Cardiac muscle cell (in vitro differentiated cells and primary cell): Measurements from ENCODE around the gene CSTPP1. TPM values are rescaled to one million over a fixed set of nuclear protein-coding genes. Genes with fewer than 3 reads are reported as not detected.

Experiments used
- DNase-seq, 2 donors: peaks; one replicate each; pipeline versions ENCODE4 v3.0.0 to v3.0.0-alpha.2; 2010 to 2017; ENCODE audit warnings: low read depth in 1 of 2, low spot score in 1 of 2
- H3K27ac ChIP-seq: fragments of 200-600 bp; sonication (generic); 2 replicates; pipeline ENCODE4 v1.5.1; 2016
- H3K27me3 ChIP-seq: fragments of 200-600 bp; sonication (generic); 2 replicates; pipeline ENCODE4 v1.6.0; 2016; ENCODE audit warnings: control low read depth
- H3K36me3 ChIP-seq: fragments of 200-600 bp; sonication (generic); 2 replicates; pipeline ENCODE4 v1.5.1; 2016; ENCODE audit warnings: control low read depth
- H3K4me1 ChIP-seq: fragments of 200-600 bp; sonication (generic); 2 replicates; pipeline ENCODE4 v1.8.1; 2017; ENCODE audit warnings: low read depth, mild to moderate bottlenecking, mixed run types
- H3K4me3 ChIP-seq: fragments of 200-600 bp; sonication (generic); 2 replicates; pipeline ENCODE4 v1.5.1; 2016; ENCODE audit warnings: mild to moderate bottlenecking
- H3K9me3 ChIP-seq: fragments of 200-600 bp; sonication (generic); 2 replicates; pipeline ENCODE4 v1.5.1; 2017; ENCODE audit warnings: low read depth, mild to moderate bottlenecking, control low read depth
- polyA plus RNA-seq: library from polyadenylated mRNA; unstranded; fragments of >200 nt; fragmentation: Nextera tagmentation; extraction: Ambion mirVana; gene quantifications from 2 replicates; pipeline ENCODE4 v1.2.1, GENCODE V29; 2016
- total RNA-seq: library from RNA; depleted of rRNA; stranded (reverse); fragments of >200 nt; gene quantifications from 2 replicates; pipeline ENCODE4 v1.2.3, GENCODE V29; 2016
- TF ChIP-seq, protein P1 (sequence below): IDR thresholded peaks from 2 replicates; pipeline ENCODE4 v1.5.1; 2012; ENCODE audit warnings: low read depth, mild to moderate bottlenecking, low read length

CSTPP1 gene, protein sequence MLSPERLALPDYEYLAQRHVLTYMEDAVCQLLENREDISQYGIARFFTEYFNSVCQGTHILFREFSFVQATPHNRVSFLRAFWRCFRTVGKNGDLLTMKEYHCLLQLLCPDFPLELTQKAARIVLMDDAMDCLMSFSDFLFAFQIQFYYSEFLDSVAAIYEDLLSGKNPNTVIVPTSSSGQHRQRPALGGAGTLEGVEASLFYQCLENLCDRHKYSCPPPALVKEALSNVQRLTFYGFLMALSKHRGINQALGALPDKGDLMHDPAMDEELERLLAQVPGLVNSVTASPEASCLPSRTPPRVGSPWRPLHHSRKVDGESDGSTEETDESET
- 46.4 and 49.7 TPM in 2 replicates for total RNA-seq
- 81.6 and 83.6 TPM in 2 replicates for polyA plus RNA-seq

GRCh38 chr11:46936138-46937110 lies at the start of gene CSTPP1:
Gene CSTPP1, plus strand, starts transcription at chr11:46936761. Its CDS starts 45 bp downstream, at chr11:46936806.
- TF ChIP-seq, protein P1, sequence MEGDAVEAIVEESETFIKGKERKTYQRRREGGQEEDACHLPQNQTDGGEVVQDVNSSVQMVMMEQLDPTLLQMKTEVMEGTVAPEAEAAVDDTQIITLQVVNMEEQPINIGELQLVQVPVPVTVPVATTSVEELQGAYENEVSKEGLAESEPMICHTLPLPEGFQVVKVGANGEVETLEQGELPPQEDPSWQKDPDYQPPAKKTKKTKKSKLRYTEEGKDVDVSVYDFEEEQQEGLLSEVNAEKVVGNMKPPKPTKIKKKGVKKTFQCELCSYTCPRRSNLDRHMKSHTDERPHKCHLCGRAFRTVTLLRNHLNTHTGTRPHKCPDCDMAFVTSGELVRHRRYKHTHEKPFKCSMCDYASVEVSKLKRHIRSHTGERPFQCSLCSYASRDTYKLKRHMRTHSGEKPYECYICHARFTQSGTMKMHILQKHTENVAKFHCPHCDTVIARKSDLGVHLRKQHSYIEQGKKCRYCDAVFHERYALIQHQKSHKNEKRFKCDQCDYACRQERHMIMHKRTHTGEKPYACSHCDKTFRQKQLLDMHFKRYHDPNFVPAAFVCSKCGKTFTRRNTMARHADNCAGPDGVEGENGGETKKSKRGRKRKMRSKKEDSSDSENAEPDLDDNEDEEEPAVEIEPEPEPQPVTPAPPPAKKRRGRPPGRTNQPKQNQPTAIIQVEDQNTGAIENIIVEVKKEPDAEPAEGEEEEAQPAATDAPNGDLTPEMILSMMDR, result no peak

GRCh38 chr11:46888636-46889035 lies 47.9 kb upstream of the CSTPP1 start:
- Histone ChIP-seq H3K9me3 (no peaks in the 10 kb centered on the region), H3K27me3 (no peaks in the 10 kb centered on the region), H3K4me1 (no peaks in the 10 kb centered on the region), H3K4me3 (no peak overlapping the region), H3K36me3 (peaks cover 31% of the 10 kb centered on the region), H3K27ac (no peak overlapping the region)
- TF ChIP-seq, protein P1, result no peak
- DNase-seq, result no peak

More at GRCh38 chr11:46936138-46937110, at the start of gene CSTPP1:
- Histone ChIP-seq H3K27me3 (no peaks in the 10 kb centered on the region), H3K4me3 (peak within 1 kb of the TSS; percentile 71), H3K27ac (peak within 1 kb of the TSS; percentile 36), H3K4me1 (peaks cover 3% of the 10 kb centered on the region), H3K9me3 (no peaks in the 10 kb centered on the region), H3K36me3 (no peaks in the 10 kb centered on the region)
- peak; percentile 96 for DNase-seq

DNA sequence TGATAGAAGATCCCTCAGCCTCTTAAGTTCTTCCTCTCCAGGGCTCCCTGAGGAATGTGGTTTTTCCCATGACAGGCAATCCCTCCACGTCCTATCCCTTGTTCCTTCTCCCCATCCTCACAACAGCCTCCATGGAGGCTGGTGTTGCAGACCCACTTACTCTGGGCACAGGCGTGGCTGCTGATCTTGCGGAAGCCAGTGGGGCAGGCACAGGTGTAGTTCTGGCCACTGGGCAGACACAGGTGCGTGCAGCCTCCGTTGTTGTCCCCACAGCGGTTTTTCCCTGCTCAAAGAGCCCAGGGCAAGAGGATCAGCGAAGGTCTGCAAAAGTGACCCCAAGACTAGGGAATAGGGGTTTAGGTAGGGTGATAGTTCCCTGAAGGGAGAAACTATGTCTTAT lies 47.3 kb upstream of the CSTPP1 start:
- no peaks in the 10 kb centered on the region for H3K4me1 ChIP-seq
- H3K27ac ChIP-seq, result no peak overlapping the region
- H3K4me3 ChIP-seq, result no peak overlapping the region
- no peaks in the 10 kb centered on the region for H3K9me3 ChIP-seq
- no peaks in the 10 kb centered on the region for H3K27me3 ChIP-seq
- H3K36me3 ChIP-seq, result peaks cover 28% of the 10 kb centered on the region
- TF ChIP-seq, protein P1, result no peak
- DNase-seq, result no peak

DNA sequence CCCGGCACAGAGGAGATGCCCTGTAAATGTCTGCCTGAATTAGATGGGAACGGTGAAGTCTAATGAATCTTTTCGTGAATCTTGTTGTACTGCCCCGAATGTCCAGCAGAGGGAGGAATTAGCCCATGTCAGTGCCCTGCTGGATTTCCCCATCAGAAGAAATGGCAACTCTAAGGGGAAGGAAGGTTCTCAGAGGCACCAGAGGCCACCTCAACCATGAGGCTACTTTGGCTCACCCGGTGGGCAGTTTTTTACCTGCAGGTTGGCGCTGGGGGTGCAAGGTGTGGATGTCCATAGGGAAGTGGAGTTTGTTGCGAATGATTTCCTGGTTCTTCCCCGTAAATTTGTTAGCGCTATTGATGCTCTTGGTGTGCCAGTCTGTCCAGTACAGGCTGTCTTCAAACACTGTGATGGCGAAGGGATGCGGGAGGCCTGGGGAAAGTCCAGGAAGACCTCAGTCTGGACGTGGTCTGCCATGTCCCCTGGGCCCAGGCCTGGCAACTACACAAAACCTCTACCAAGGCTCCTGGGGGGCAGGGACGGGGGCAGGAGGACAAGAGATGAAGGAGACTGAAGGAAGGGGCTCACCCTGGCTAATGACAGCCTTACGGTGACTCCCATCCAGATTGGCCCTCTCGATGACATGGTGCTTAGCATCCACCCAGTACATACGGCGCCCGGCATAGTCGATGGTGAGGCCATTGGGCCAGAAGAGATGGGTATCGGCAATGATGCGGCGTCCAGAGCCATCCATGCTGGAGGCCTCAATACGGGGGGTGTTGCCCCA lies 46.7 kb upstream of the CSTPP1 start:
- TF ChIP-seq, protein P1, result peak; percentile 85
- H3K36me3 ChIP-seq, result peaks cover 31% of the 10 kb centered on the region
- H3K27ac ChIP-seq, result no peak overlapping the region

DNA sequence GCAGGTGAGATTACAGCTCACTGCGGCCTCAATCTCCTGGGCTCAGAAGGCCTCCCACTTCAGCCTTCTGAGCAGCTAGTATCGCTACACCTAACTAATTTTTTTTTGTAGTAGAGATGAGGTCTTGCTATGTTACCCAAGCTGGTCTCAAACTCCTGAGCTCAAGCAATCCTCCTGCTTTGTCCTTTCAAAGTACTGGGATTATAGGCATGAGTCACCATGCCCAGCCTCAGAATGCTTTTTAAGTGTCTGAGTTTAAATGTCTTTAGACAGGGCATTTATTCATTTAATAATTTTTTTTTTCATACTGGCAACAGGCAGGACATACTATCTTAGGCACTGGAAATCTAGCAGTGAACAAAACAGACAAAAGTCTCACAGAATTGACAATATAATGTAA lies 45.9 kb upstream of the CSTPP1 start:
- no peak overlapping the region for H3K27ac ChIP-seq
- DNase-seq, result no peak
- no peak overlapping the region for H3K4me3 ChIP-seq
- peaks cover 28% of the 10 kb centered on the region for H3K36me3 ChIP-seq
- TF ChIP-seq, protein P1, result no peak
- H3K27me3 ChIP-seq, result no peaks in the 10 kb centered on the region
- no peaks in the 10 kb centered on the region for H3K9me3 ChIP-seq
- no peaks in the 10 kb centered on the region for H3K4me1 ChIP-seq

More for the DNA sequence above, 46.7 kb upstream of the CSTPP1 start:
- Histone ChIP-seq H3K27me3 (no peaks in the 10 kb centered on the region), H3K9me3 (no peaks in the 10 kb centered on the region), H3K4me1 (no peaks in the 10 kb centered on the region), H3K4me3 (no peak overlapping the region)
- DNase-seq, result peak; percentile 81 to 82
